ENCODE measurements around the gene SLC25A12.

GRCh38 chr2:171778515-171778914, 115.5 kb downstream of the SLC25A12 start:
- TF ChIP-seq HDAC6 (IDR thresholded peaks at IDR 0.05; ENCODE audit: unreplicated experiment) (no peak), TARDBP (IDR thresholded peaks at IDR 0.05; ENCODE audit: borderline replicate concordance) (no peak), SUZ12 (IDR thresholded peaks at IDR 0.05; ENCODE audit: unreplicated experiment) (no peak), USF2 (IDR thresholded peaks at IDR 0.05; ENCODE audit: borderline replicate concordance, low read depth, low read length) (no peak), MEF2A (IDR thresholded peaks at IDR 0.05; ENCODE audit: insufficient read depth, low read depth, low read length) (no peak), TAF1 (IDR thresholded peaks at IDR 0.05; ENCODE audit: borderline replicate concordance, low read depth, low read length) (no peak), ZZZ3 (IDR thresholded peaks at IDR 0.05; ENCODE audit: control insufficient read depth, insufficient read length, low read depth) (no peak), NR2C2 (IDR thresholded peaks at IDR 0.05; ENCODE audit: borderline replicate concordance, control insufficient read depth, insufficient read length, low read depth) (no peak), POLR2A (IDR thresholded peaks at IDR 0.05; ENCODE audit: low read depth, low read length) (no peak), EZH2 (IDR thresholded peaks at IDR 0.05; ENCODE audit: borderline replicate concordance, control insufficient read depth, low read depth, low read length) (no peak), YBX1 (IDR thresholded peaks at IDR 0.05) (no peak), CTCF (IDR thresholded peaks at IDR 0.05 in 2 of 3, conservative IDR thresholded peaks at IDR 0.05 in 1 of 3; ENCODE audit: control insufficient read depth in 2 of 3, extremely low read depth in 1 of 3, insufficient read depth in 1 of 3, low read depth in 3 of 3, low read length in 3 of 3) (no peak)
